Measurements from ENCODE around the gene DNAAF1.

Gene DNAAF1

DNA sequence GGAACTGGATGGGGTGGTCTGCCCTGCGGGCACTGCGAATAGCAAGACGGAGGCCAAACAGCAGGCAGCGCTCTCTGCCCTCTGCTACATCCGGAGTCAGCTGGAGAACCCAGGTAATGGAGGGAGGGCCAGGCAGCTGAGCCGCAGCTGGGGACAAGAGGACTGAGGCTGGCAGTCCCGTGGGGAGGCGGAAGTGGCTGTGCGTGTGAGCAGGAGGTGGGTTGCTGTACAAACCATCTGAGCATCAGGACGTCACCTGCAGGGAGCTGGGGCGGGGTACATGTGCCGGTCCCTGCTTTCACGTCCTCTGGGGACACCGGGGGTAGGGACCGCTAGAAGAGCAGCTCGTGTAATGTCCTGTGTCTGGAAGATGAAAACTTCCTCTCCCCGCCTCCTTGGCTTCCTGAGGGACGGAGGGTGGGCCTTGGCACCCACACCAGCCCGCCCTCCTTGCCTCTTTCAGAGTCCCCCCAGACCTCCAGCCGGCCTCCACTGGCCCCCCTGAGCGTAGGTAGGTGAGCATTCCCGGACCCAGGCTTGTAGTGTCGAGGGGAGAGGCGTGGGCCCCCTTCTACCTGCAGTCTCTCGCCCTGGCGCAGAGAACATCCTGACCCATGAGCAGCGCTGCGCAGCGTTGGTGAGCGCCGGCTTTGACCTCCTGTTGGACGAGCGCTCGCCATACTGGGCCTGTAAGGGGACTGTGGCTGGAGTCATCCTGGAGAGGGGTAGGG lies 49.5 kb downstream of the DNAAF1 start:
- Histone ChIP-seq H4K8ac (ENCODE audit: low read depth, low read length) (no peak overlapping the region), H3K36me3 (ENCODE audit: control insufficient read depth in 1 of 2, insufficient read depth in 2 of 2, low read length in 2 of 2) (no peaks in the 10 kb centered on the region), H3K4me2 (ENCODE audit: low read length) (no peak overlapping the region), H3K9ac (ENCODE audit: low read length) (no peak overlapping the region), H3K4ac (ENCODE audit: low read depth, low read length) (no peak overlapping the region), H3K9me3 (ENCODE audit: insufficient read depth, low read depth, low read length) (peaks cover 3% of the 10 kb centered on the region), H3K27me3 (ENCODE audit: insufficient read depth, low read length) (no peaks in the 10 kb centered on the region), H2BK5ac (ENCODE audit: low read depth, low read length, poor library complexity) (no peak overlapping the region), H3K4me1 (ENCODE audit: control insufficient read depth in 1 of 2, insufficient read depth in 2 of 2, low read length in 2 of 2) (peaks cover 2 to 10% of the 10 kb centered on the region in 2 experiments), H2AFZ (ENCODE audit: insufficient read depth, low read length, poor library complexity) (no peak overlapping the region), H4K91ac (ENCODE audit: low read depth, low read length) (no peak overlapping the region), H3K79me2 (ENCODE audit: control insufficient read depth, insufficient read depth, low read length, poor library complexity) (no peaks in the 10 kb centered on the region), H2AK5ac (ENCODE audit: low read length) (no peak overlapping the region), H3K79me1 (ENCODE audit: low read length) (no peaks in the 10 kb centered on the region), H4K12ac (ENCODE audit: low read depth, low read length) (no peak overlapping the region), H3K4me3 (ENCODE audit: low read depth, low read length) (no peak overlapping the region), H3K14ac (ENCODE audit: low read length) (no peak overlapping the region), H3K27ac (ENCODE audit: low read depth, low read length) (no peak overlapping the region), H3K18ac (ENCODE audit: low read length) (no peak overlapping the region), H2BK12ac (ENCODE audit: low read length) (no peak overlapping the region), H2BK120ac (ENCODE audit: insufficient read depth, low read length, poor library complexity) (no peak overlapping the region), H3K23ac (ENCODE audit: low read length) (no peak overlapping the region)
- DNase-seq: no peak
- no CpG with 5 or more reads among the region's 34 CpGs for WGBS (ENCODE audit: extremely low coverage, insufficient coverage, insufficient read length)

- no peaks in the 10 kb centered on the region for H3K36me3 ChIP-seq (ENCODE audit: control insufficient read depth in 1 of 2, insufficient read depth in 2 of 2, low read length in 2 of 2)
- no peaks in the 10 kb centered on the region for H3K27me3 ChIP-seq (ENCODE audit: insufficient read depth, low read length)
- no peak overlapping the region for H3K4me3 ChIP-seq (ENCODE audit: low read depth, low read length)
- H4K12ac ChIP-seq (ENCODE audit: low read depth, low read length): no peak overlapping the region
- H3K23ac ChIP-seq (ENCODE audit: low read length): no peak overlapping the region
- no peak overlapping the region for H3K9ac ChIP-seq (ENCODE audit: low read length)
- H2BK12ac ChIP-seq (ENCODE audit: low read length): no peak overlapping the region
- H3K4me2 ChIP-seq (ENCODE audit: low read length): no peak overlapping the region
- DNase-seq: no peak
- no peak overlapping the region for H3K27ac ChIP-seq (ENCODE audit: low read depth, low read length)
- H2BK5ac ChIP-seq (ENCODE audit: low read depth, low read length, poor library complexity): no peak overlapping the region
- H3K4me1 ChIP-seq (ENCODE audit: control insufficient read depth in 1 of 2, insufficient read depth in 2 of 2, low read length in 2 of 2): peaks cover 2 to 10% of the 10 kb centered on the region in 2 experiments
- H4K91ac ChIP-seq (ENCODE audit: low read depth, low read length): no peak overlapping the region
- no peaks in the 10 kb centered on the region for H3K79me1 ChIP-seq (ENCODE audit: low read length)
- no peak overlapping the region for H2AK5ac ChIP-seq (ENCODE audit: low read length)
- WGBS (ENCODE audit: extremely low coverage, insufficient coverage, insufficient read length): no CpG with 5 or more reads among the region's 38 CpGs
- H2BK120ac ChIP-seq (ENCODE audit: insufficient read depth, low read length, poor library complexity): no peak overlapping the region
- H2AFZ ChIP-seq (ENCODE audit: insufficient read depth, low read length, poor library complexity): no peak overlapping the region
- H4K8ac ChIP-seq (ENCODE audit: low read depth, low read length): no peak overlapping the region
- peaks cover 3% of the 10 kb centered on the region for H3K9me3 ChIP-seq (ENCODE audit: insufficient read depth, low read depth, low read length)
- no peak overlapping the region for H3K18ac ChIP-seq (ENCODE audit: low read length)
- H3K4ac ChIP-seq (ENCODE audit: low read depth, low read length): no peak overlapping the region
- H3K14ac ChIP-seq (ENCODE audit: low read length): no peak overlapping the region
- no peaks in the 10 kb centered on the region for H3K79me2 ChIP-seq (ENCODE audit: control insufficient read depth, insufficient read depth, low read length, poor library complexity)
Measured at GRCh38 chr16:84195201-84196093, 50.3 kb downstream of the DNAAF1 start.

GRCh38 chr16:84196101-84196500 lies 51.0 kb downstream of the DNAAF1 start:
- no peak overlapping the region for H2AFZ ChIP-seq (ENCODE audit: insufficient read depth, low read length, poor library complexity)
- no peaks in the 10 kb centered on the region for H3K79me2 ChIP-seq (ENCODE audit: control insufficient read depth, insufficient read depth, low read length, poor library complexity)
- no peaks in the 10 kb centered on the region for H3K9me3 ChIP-seq (ENCODE audit: insufficient read depth, low read depth, low read length)
- H3K4me1 ChIP-seq (ENCODE audit: control insufficient read depth in 1 of 2, insufficient read depth in 2 of 2, low read length in 2 of 2): peaks cover 2 to 10% of the 10 kb centered on the region in 2 experiments
- H3K14ac ChIP-seq (ENCODE audit: low read length): no peak overlapping the region
- H3K27ac ChIP-seq (ENCODE audit: low read depth, low read length): no peak overlapping the region
- no peak overlapping the region for H3K4me3 ChIP-seq (ENCODE audit: low read depth, low read length)
- no peak overlapping the region for H4K12ac ChIP-seq (ENCODE audit: low read depth, low read length)
- H3K23ac ChIP-seq (ENCODE audit: low read length): no peak overlapping the region
- H3K4ac ChIP-seq (ENCODE audit: low read depth, low read length): no peak overlapping the region
- H4K91ac ChIP-seq (ENCODE audit: low read depth, low read length): no peak overlapping the region
- H2BK5ac ChIP-seq (ENCODE audit: low read depth, low read length, poor library complexity): no peak overlapping the region
- no peaks in the 10 kb centered on the region for H3K79me1 ChIP-seq (ENCODE audit: low read length)
- H3K4me2 ChIP-seq (ENCODE audit: low read length): no peak overlapping the region
- H2BK120ac ChIP-seq (ENCODE audit: insufficient read depth, low read length, poor library complexity): no peak overlapping the region
- H2BK12ac ChIP-seq (ENCODE audit: low read length): no peak overlapping the region
- WGBS (ENCODE audit: extremely low coverage, insufficient coverage, insufficient read length): no CpG with 5 or more reads among the region's 16 CpGs
- DNase-seq: no peak
- H3K18ac ChIP-seq (ENCODE audit: low read length): no peak overlapping the region
- H4K8ac ChIP-seq (ENCODE audit: low read depth, low read length): no peak overlapping the region
- H2AK5ac ChIP-seq (ENCODE audit: low read length): no peak overlapping the region
- no peaks in the 10 kb centered on the region for H3K27me3 ChIP-seq (ENCODE audit: insufficient read depth, low read length)
- no peak overlapping the region for H3K9ac ChIP-seq (ENCODE audit: low read length)
- H3K36me3 ChIP-seq (ENCODE audit: control insufficient read depth in 1 of 2, insufficient read depth in 2 of 2, low read length in 2 of 2): no peaks in the 10 kb centered on the region

DNA sequence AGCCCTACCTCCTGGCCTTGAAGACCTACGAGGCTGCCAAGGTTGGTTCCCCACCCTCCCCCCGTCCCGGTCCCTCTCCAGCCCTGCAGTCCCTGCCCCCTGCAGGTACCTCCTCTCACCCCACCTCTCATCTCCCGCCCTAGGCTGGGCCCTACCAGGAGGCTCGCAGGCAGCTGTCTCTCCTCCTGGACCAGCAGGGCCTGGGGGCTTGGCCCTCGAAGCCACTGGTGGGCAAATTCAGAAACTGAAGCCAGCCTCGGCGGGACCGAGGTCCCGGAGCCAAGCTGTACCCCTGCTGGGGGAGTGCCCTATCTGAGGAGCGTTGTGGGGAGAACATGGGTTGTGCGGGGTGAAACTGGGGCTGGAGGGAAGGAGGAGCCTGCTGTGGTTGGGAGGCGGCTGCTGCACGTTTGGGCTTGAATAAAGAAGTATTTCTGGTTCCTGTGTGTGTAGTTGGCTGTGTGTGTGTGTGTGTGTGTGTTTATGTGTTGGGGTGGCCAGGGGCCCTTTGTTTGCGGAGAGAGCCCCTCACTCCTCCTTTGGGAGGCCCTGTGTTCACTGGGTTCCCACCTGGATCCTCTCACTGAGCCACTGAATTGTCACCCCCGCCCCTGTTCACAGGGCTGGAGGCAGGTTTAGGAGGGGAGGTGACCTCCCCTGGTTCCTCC lies 51.8 kb downstream of the DNAAF1 start:
- no peak overlapping the region for H3K14ac ChIP-seq (ENCODE audit: low read length)
- no peak overlapping the region for H4K91ac ChIP-seq (ENCODE audit: low read depth, low read length)
- WGBS (ENCODE audit: extremely low coverage, insufficient coverage, insufficient read length): no CpG with 5 or more reads among the region's 16 CpGs
- no peak overlapping the region for H3K23ac ChIP-seq (ENCODE audit: low read length)
- no peaks in the 10 kb centered on the region for H3K9me3 ChIP-seq (ENCODE audit: insufficient read depth, low read depth, low read length)
- H3K4me3 ChIP-seq (ENCODE audit: low read depth, low read length): no peak overlapping the region
- no peak overlapping the region for H2BK5ac ChIP-seq (ENCODE audit: low read depth, low read length, poor library complexity)
- no peak overlapping the region for H3K18ac ChIP-seq (ENCODE audit: low read length)
- peak overlapping the region; percentile 36 for H2BK120ac ChIP-seq (ENCODE audit: insufficient read depth, low read length, poor library complexity)
- DNase-seq: no peak
- H3K27ac ChIP-seq (ENCODE audit: low read depth, low read length): no peak overlapping the region
- no peak overlapping the region for H2BK12ac ChIP-seq (ENCODE audit: low read length)
- no peak overlapping the region for H2AFZ ChIP-seq (ENCODE audit: insufficient read depth, low read length, poor library complexity)
- H3K4me2 ChIP-seq (ENCODE audit: low read length): no peak overlapping the region
- no peaks in the 10 kb centered on the region for H3K27me3 ChIP-seq (ENCODE audit: insufficient read depth, low read length)
- no peaks in the 10 kb centered on the region for H3K36me3 ChIP-seq (ENCODE audit: control insufficient read depth in 1 of 2, insufficient read depth in 2 of 2, low read length in 2 of 2)
- H3K9ac ChIP-seq (ENCODE audit: low read length): no peak overlapping the region
- H4K12ac ChIP-seq (ENCODE audit: low read depth, low read length): no peak overlapping the region
- no peak overlapping the region for H2AK5ac ChIP-seq (ENCODE audit: low read length)
- peaks cover 2 to 5% of the 10 kb centered on the region in 2 experiments for H3K4me1 ChIP-seq (ENCODE audit: control insufficient read depth in 1 of 2, insufficient read depth in 2 of 2, low read length in 2 of 2)
- no peak overlapping the region for H4K8ac ChIP-seq (ENCODE audit: low read depth, low read length)
- no peak overlapping the region for H3K4ac ChIP-seq (ENCODE audit: low read depth, low read length)
- no peaks in the 10 kb centered on the region for H3K79me1 ChIP-seq (ENCODE audit: low read length)
- no peaks in the 10 kb centered on the region for H3K79me2 ChIP-seq (ENCODE audit: control insufficient read depth, insufficient read depth, low read length, poor library complexity)
